Measurements from ENCODE around the gene OBSCN.

The OBSCN gene

GRCh38 chr1:228340686-228341449 lies 133.0 kb downstream of the OBSCN start:
- DNase-seq (ENCODE audit: low read depth, low spot score): no peak
- H3K4me3 ChIP-seq (ENCODE audit: low read length): no peak overlapping the region

- no peak overlapping the region for H3K4me3 ChIP-seq (ENCODE audit: low read length)
- DNase-seq (ENCODE audit: low read depth, low spot score): no peak
Measured at GRCh38 chr1:228341450-228341813, 133.6 kb downstream of the OBSCN start.

GRCh38 chr1:228341814-228342626 lies 134.2 kb downstream of the OBSCN start:
- H3K4me3 ChIP-seq (ENCODE audit: low read length): no peak overlapping the region
- DNase-seq (ENCODE audit: low read depth, low spot score): no peak

- H3K4me3 ChIP-seq (ENCODE audit: low read length): no peak overlapping the region
- no peak for DNase-seq (ENCODE audit: low read depth, low spot score)
Measured at GRCh38 chr1:228342627-228343190, 134.9 kb downstream of the OBSCN start.

- DNase-seq (ENCODE audit: low read depth, low spot score): no peak
- H3K4me3 ChIP-seq (ENCODE audit: low read length): no peak overlapping the region
Measured at GRCh38 chr1:228343191-228343661, 135.4 kb downstream of the OBSCN start.

GRCh38 chr1:228344631-228345072 lies 136.8 kb downstream of the OBSCN start:
- H3K4me3 ChIP-seq (ENCODE audit: low read length): no peak overlapping the region
- DNase-seq (ENCODE audit: low read depth, low spot score): no peak

- H3K4me3 ChIP-seq (ENCODE audit: low read length): no peak overlapping the region
- no peak for DNase-seq (ENCODE audit: low read depth, low spot score)
Measured at GRCh38 chr1:228345201-228345930, 137.5 kb downstream of the OBSCN start.

- DNase-seq (ENCODE audit: low read depth, low spot score): no peak
- no peak overlapping the region for H3K4me3 ChIP-seq (ENCODE audit: low read length)
Measured at GRCh38 chr1:228346731-228347130, 138.9 kb downstream of the OBSCN start.

- H3K4me3 ChIP-seq (ENCODE audit: low read length): no peak overlapping the region
- no peak for DNase-seq (ENCODE audit: low read depth, low spot score)
Measured at GRCh38 chr1:228347181-228347580, 139.3 kb downstream of the OBSCN start.

- H3K4me3 ChIP-seq (ENCODE audit: low read length): no peak overlapping the region
Measured at GRCh38 chr1:228348708-228349467, 141.0 kb downstream of the OBSCN start.

GRCh38 chr1:228349701-228350171 lies 141.9 kb downstream of the OBSCN start:
- DNase-seq (ENCODE audit: low read depth, low spot score): no peak
- no peak overlapping the region for H3K4me3 ChIP-seq (ENCODE audit: low read length)

More at GRCh38 chr1:228348708-228349467, 141.0 kb downstream of the OBSCN start:
- no peak for DNase-seq (ENCODE audit: low read depth, low spot score)

- DNase-seq (ENCODE audit: low read depth, low spot score): no peak
- no peak overlapping the region for H3K4me3 ChIP-seq (ENCODE audit: low read length)
Measured at GRCh38 chr1:228350179-228350742, 142.4 kb downstream of the OBSCN start.

GRCh38 chr1:228350831-228351781 lies 143.3 kb downstream of the OBSCN start:
- no peak for DNase-seq (ENCODE audit: low read depth, low spot score)
- H3K4me3 ChIP-seq (ENCODE audit: low read length): no peak overlapping the region

GRCh38 chr1:228351850-228352249 lies 144.0 kb downstream of the OBSCN start:
- no peak overlapping the region for H3K4me3 ChIP-seq (ENCODE audit: low read length)
- DNase-seq (ENCODE audit: low read depth, low spot score): no peak

- no peak for DNase-seq (ENCODE audit: low read depth, low spot score)
- no peak overlapping the region for H3K4me3 ChIP-seq (ENCODE audit: low read length)
Measured at GRCh38 chr1:228352677-228353481, 145.0 kb downstream of the OBSCN start.

- H3K4me3 ChIP-seq (ENCODE audit: low read length): no peak overlapping the region
- no peak for DNase-seq (ENCODE audit: low read depth, low spot score)
Measured at GRCh38 chr1:228353601-228354371, 145.9 kb downstream of the OBSCN start.
